Measurements from ENCODE around the gene DRAM1. TPM values are rescaled to one million over a fixed set of nuclear protein-coding genes. Genes with fewer than 3 reads are reported as not detected.

DRAM1 gene
- 4.1 and 12.3 TPM in 2 replicates for total RNA-seq (2011; cell fraction: chromatin; rRNA removed; ENCODE audit: low replicate concordance)
- total RNA-seq (2011; cell fraction: nucleolus; rRNA removed): 1.8 and 4.9 TPM in 2 replicates
- total RNA-seq (2011; cell fraction: nucleoplasm; rRNA removed): 3.2 and 8.5 TPM in 2 replicates
- total RNA-seq (2014; rRNA removed) (1.4 and 2.1 TPM in 2 replicates), total RNA-seq (2014; rRNA removed; fragmentation: Illumina TruSeq; extraction: Trizol) (4.2 and 4.3 TPM in 2 replicates), total RNA-seq (2015; rRNA removed; fragmentation: Illumina TruSeq; extraction: Trizol) (2.7 TPM in 2 replicates), total RNA-seq (2021) (2.9 and 4.2 TPM in 2 replicates), polyA plus RNA-seq (2011; rRNA removed) (1.3 and 2.7 TPM in 2 replicates), polyA plus RNA-seq (2014; fragmentation: Illumina TruSeq; extraction: Trizol) (2.9 and 3.3 TPM in 2 replicates), polyA plus RNA-seq (2014; fragmentation: Nextera tagmentation; extraction: Ambion mirVana) (1 to 10 TPM; 1.5 to 2.0 TPM), polyA plus RNA-seq (2014; rRNA removed) (2.2 and 2.7 TPM in 2 replicates), polyA minus RNA-seq (2011; rRNA and poly(A)+ RNA removed) (1.7 and 4.0 TPM in 2 replicates), Bru-seq, nascent RNA (percentile 50 among the genes with signal in this experiment), BruChase-seq, experiment 1, labeled RNA remaining after a 2-hour chase (percentile 56 among the genes with signal in this experiment), BruChase-seq, experiment 2, labeled RNA remaining after a 6-hour chase (percentile 55 among the genes with signal in this experiment)
- polyA plus RNA-seq (2011; cell fraction: cytosol; rRNA removed): 1.2 and 2.0 TPM in 2 replicates
- 0.27 and 0.58 TPM in 2 replicates for polyA plus RNA-seq (2011; cell fraction: nucleus; rRNA removed)
- 3.1 and 5.9 TPM in 2 replicates for polyA plus RNA-seq (2012)
- 0.64 and 3.0 TPM in 2 replicates for polyA minus RNA-seq (2011; cell fraction: cytosol; rRNA and poly(A)+ RNA removed)
- polyA minus RNA-seq (2011; cell fraction: nucleus; rRNA and poly(A)+ RNA removed): 0.22 and 2.4 TPM in 2 replicates
- long read RNA-seq, experiment 1, transcript DRAM1-201 (7 exons, 3,519 nt): major isoform, 10 of 30 reads
- long read RNA-seq, experiment 1, partial matches to known transcripts: 0 of 30 reads
- long read RNA-seq, experiment 1, other reads (novel, unspliced or antisense): 19 of 30 reads
- long read RNA-seq, experiment 2, partial matches to known transcripts: 1 of 4 reads
- long read RNA-seq, experiment 2, other reads (novel, unspliced or antisense): 3 of 4 reads
- long read RNA-seq, experiment 3, transcript DRAM1-201 (7 exons, 3,519 nt): major isoform, 5 of 8 reads
- long read RNA-seq, experiment 3, partial matches to known transcripts: 1 of 8 reads
- long read RNA-seq, experiment 3, other reads (novel, unspliced or antisense): 2 of 8 reads

GRCh38 chr12:101876861-101877805 is at the start of gene DRAM1:
DRAM1 (plus strand) TSS chr12:101877580; CDS start chr12:101877790, 210 bp downstream.
- Histone ChIP-seq H3K9me1 (ENCODE audit: control insufficient read depth, insufficient read depth, low read length) (no peaks in the 10 kb centered on the region), H3K36me3 (ENCODE audit: control insufficient read depth, insufficient read depth, low read length) (no peaks in the 10 kb centered on the region), H3K4me1 (replicated peaks in 1 of 2; ENCODE audit: control insufficient read depth in 2 of 2, insufficient read depth in 2 of 2, low read length in 2 of 2) (peaks cover 14 to 17% of the 10 kb centered on the region in 2 experiments; a peak in 4 of 5 replicates), H3K9me3 (replicated peaks; ENCODE audit: control insufficient read depth, insufficient read depth, low read depth, low read length) (no peaks in the 10 kb centered on the region), H3K27ac (ENCODE audit: extremely low read depth, low read depth, low read length) (peak within 1 kb of the TSS; percentile 87), H4K20me1 (replicated peaks; ENCODE audit: control insufficient read depth, insufficient read depth, low read length) (no peaks in the 10 kb centered on the region), H3K4me3 (peak within 1 kb of the TSS; percentile 58), H3K27me3 (ENCODE audit: control insufficient read depth in 2 of 2, insufficient read depth in 2 of 2, low read length in 2 of 2) (no peaks in the 10 kb centered on the region), H3K4me2 (ENCODE audit: insufficient read depth, low read length) (peak within 1 kb of the TSS; percentile 89), H3K79me2 (ENCODE audit: control insufficient read depth, insufficient read depth, low read length) (no peaks in the 10 kb centered on the region), H2AFZ (ENCODE audit: low read depth, low read length) (peak within 1 kb of the TSS; percentile 99), H3K9ac (ENCODE audit: insufficient read depth in 1 of 2, low read depth in 2 of 2, low read length in 2 of 2) (peak within 1 kb of the TSS; percentile 87 to 98)
- BruUV-seq (replicated peaks): TSS peak; percentile 90
- intact Hi-C loops (cut with micrococcal nuclease) (no loop called here), in situ Hi-C loops (cut with MboI) (no loop called here)
- peak; percentile 94 for ATAC-seq
- WGBS (ENCODE audit: insufficient coverage, low coverage, missing lambda C conversion rate): 1% methylated on average over 69 of the region's 105 CpGs
- POLR2A ChIA-PET: interaction anchor here (0.6 to 1.6 kb wide), 11 partner anchors 8 to 85 kb away, joined by 3 to 5 read pairs (median 4); no protein-coding TSS in a partner anchor
- CTCF ChIA-PET (ENCODE audit: low intra/inter-chr PET ratio): no interaction called here
- FAIRE-seq: no peak
- peak; percentile 81 to 91 (median 86) for DNase-seq (ENCODE audit: extremely low read depth in 1 of 4, low spot score in 3 of 4)
- no peak for TF ChIP-seq TCF7L2 (IDR thresholded peaks at IDR 0.05; ENCODE audit: low read depth, low read length)
- TF ChIP-seq ZNF551 (CRISPR knock-in tag; IDR thresholded peaks at IDR 0.05): no peak
- peak; percentile 21; the same call in 1 of the 2 replicates for TF ChIP-seq ETS1 (conservative IDR thresholded peaks at IDR 0.05; ENCODE audit: control insufficient read depth, low read depth, low read length)
- TF ChIP-seq POLR2H (tag; IDR thresholded peaks at IDR 0.05; ENCODE audit: low read depth): peak; percentile 68; the same call in 1 of the 2 replicates
- TF ChIP-seq CBX1 (IDR thresholded peaks at IDR 0.05; ENCODE audit: low read depth): peak; percentile 88
- TF ChIP-seq ZNF212 (CRISPR knock-in tag; IDR thresholded peaks at IDR 0.05): no peak
- peak; percentile 58; the same call in 1 of the 2 replicates for TF ChIP-seq ZBED1 (IDR thresholded peaks at IDR 0.05)
- TF ChIP-seq SRSF7 (optimal IDR thresholded peaks at IDR 0.05; ENCODE audit: low read depth, low read length): no peak
- TF ChIP-seq, protein P1, sequence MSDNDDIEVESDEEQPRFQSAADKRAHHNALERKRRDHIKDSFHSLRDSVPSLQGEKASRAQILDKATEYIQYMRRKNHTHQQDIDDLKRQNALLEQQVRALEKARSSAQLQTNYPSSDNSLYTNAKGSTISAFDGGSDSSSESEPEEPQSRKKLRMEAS (CRISPR knock-in tag; IDR thresholded peaks at IDR 0.05): peak; percentile 67
- TF ChIP-seq MLX (CRISPR knock-in tag; conservative IDR thresholded peaks at IDR 0.05): no peak
- TF ChIP-seq ZNF444 (CRISPR knock-in tag; IDR thresholded peaks at IDR 0.05): no peak
- TF ChIP-seq ZNF140 (CRISPR knock-in tag; IDR thresholded peaks at IDR 0.05): no peak
- no peak for TF ChIP-seq BACH1 (tag; IDR thresholded peaks at IDR 0.05)
- no peak for TF ChIP-seq ELF2 (CRISPR knock-in tag; IDR thresholded peaks at IDR 0.05)
- TF ChIP-seq SETDB1 (IDR thresholded peaks at IDR 0.05; ENCODE audit: low read length): no peak

Measured in K562 (cell line).